Hepatocyte (in vitro differentiated cells): ENCODE data around the gene ARMC5. TPM values are rescaled to one million over a fixed set of nuclear protein-coding genes. Genes with fewer than 3 reads are reported as not detected.
"Not testable (repeated sequence)": the region's sequence is repeated elsewhere in the genome, so short reads cannot be mapped to it uniquely, and the experiment has no call there.

ENCODE experiments used
- DNase-seq: peaks from one replicate; pipeline ENCODE4 v3.0.0-alpha.2; 2016; ENCODE audit warnings: low spot score
- H2AFZ ChIP-seq: fragments of 200-600 bp; sonication (generic); 2 replicates; pipeline ENCODE4 v1.6.0; 2016; ENCODE audit warnings: antibody characterized with exemption, mild to moderate bottlenecking
- H3K27ac ChIP-seq: fragments of 200-600 bp; sonication (generic); 2 replicates; pipeline ENCODE4 v1.5.1; 2016; ENCODE audit warnings: mild to moderate bottlenecking
- H3K27me3 ChIP-seq: fragments of 200-600 bp; sonication (generic); 2 replicates; pipeline ENCODE4 v1.6.1; 2016
- H3K36me3 ChIP-seq: fragments of 200-600 bp; sonication (generic); replicated peaks from 2 replicates; pipeline ENCODE4 v1.5.1; 2016; ENCODE audit warnings: low read depth; ENCODE audit not compliant: insufficient read depth
- H3K4me1 ChIP-seq: fragments of 200-600 bp; sonication (generic); 2 replicates; pipeline ENCODE4 v1.5.1; 2016; ENCODE audit warnings: mild to moderate bottlenecking, moderate library complexity; ENCODE audit not compliant: insufficient read depth
- H3K4me2 ChIP-seq: fragments of 200-600 bp; sonication (generic); 2 replicates; pipeline ENCODE4 v1.6.0; 2016
- H3K4me3 ChIP-seq: fragments of 200-600 bp; sonication (generic); 2 replicates; pipeline ENCODE4 v1.5.1; 2016; ENCODE audit warnings: mild to moderate bottlenecking
- H3K79me2 ChIP-seq: fragments of 200-600 bp; sonication (generic); 2 replicates; pipeline ENCODE4 v1.6.0; 2017; ENCODE audit warnings: mild to moderate bottlenecking
- H3K9me2 ChIP-seq: fragments of 200-600 bp; sonication (generic); replicated peaks from 2 replicates; pipeline ENCODE4 v1.6.0; 2017; ENCODE audit warnings: mild to moderate bottlenecking; ENCODE audit not compliant: insufficient read depth
- H3K9me3 ChIP-seq: fragments of 200-600 bp; sonication (generic); 2 replicates; pipeline ENCODE4 v1.5.1; 2016; ENCODE audit warnings: low read depth, mild to moderate bottlenecking
- H4K20me1 ChIP-seq: fragments of 200-600 bp; sonication (generic); 2 replicates; pipeline ENCODE4 v1.6.0; 2016; ENCODE audit warnings: mild to moderate bottlenecking; ENCODE audit not compliant: insufficient read depth, poor library complexity, severe bottlenecking
- EZH2 ChIP-seq: fragments of 200-600 bp; sonication (generic); IDR thresholded peaks from 2 replicates; pipeline ENCODE4 v1.6.1; 2016; ENCODE audit warnings: antibody characterized with exemption, mild to moderate bottlenecking, borderline replicate concordance
- EZH2phosphoT487 ChIP-seq: fragments of 200-600 bp; sonication (generic); IDR thresholded peaks from one replicate; pipeline ENCODE4 v1.6.1; 2018; ENCODE audit warnings: antibody characterized with exemption, mild to moderate bottlenecking, low read depth, moderate library complexity; ENCODE audit not compliant: unreplicated experiment, severe bottlenecking
- WGBS: methylation state at CpG from one replicate; pipeline ENCODE4 v1.1.6; 2016; ENCODE audit warnings: low lambda C conversion rate; ENCODE audit errors: missing lambda C conversion rate; 5-methylcytosine and 5-hydroxymethylcytosine counted together
- polyA plus RNA-seq: library from polyadenylated mRNA; unstranded; fragments of >200 nt; fragmentation: Nextera tagmentation; extraction: Ambion mirVana; gene quantifications from 2 replicates; pipeline ENCODE4 v1.2.1, GENCODE V29; 2016
- total RNA-seq: library from RNA; depleted of rRNA; stranded (reverse); fragments of >200 nt; gene quantifications from 2 replicates; pipeline ENCODE4 v1.2.3, GENCODE V29; 2014
- TF ChIP-seq, protein P1 (sequence below): fragments of 200-600 bp; sonication (generic); IDR thresholded peaks from 2 replicates; pipeline ENCODE4 v1.5.1; 2016; ENCODE audit warnings: antibody characterized with exemption, mild to moderate bottlenecking; ENCODE audit not compliant: poor library complexity

Gene ARMC5
- total and polyA plus RNA-seq, 2 experiments from 2014 or later: 12.2 to 19.4 TPM

DNA sequence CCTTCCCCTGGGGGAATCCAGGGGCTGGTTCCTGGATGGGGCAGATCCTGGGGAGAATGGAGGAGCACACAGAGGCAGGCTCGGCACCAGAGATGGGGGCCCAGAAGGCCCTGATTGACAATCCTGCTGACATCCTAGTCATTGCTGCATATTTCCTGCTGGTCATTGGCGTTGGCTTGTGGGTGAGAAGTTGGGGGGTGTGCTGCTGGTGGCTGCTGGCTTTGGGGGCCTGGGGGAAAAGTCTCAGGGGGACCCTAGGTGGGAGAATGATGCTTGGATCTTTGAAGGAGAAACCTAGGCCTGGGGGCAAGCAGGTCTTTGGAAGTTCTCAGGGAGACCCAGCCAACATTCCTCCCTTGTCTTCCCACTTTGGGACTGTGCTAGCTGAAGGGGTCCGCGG, 23.8 kb downstream of the ARMC5 start, which contains the start of gene SLC5A2:
SLC5A2 (plus strand) TSS at position 43 of the 400 bp plus-strand sequence; CDS start at position 57, 14 bp downstream.
- H3K27ac ChIP-seq: peak within 1 kb of the TSS; percentile 77
- WGBS: 93% methylated on average over 4 of the region's 4 CpGs
- H3K4me3 ChIP-seq: no peak within 1 kb of the TSS
- peaks cover 18% of the 10 kb centered on the region for H3K4me1 ChIP-seq
- no peak within 1 kb of the TSS for H2AFZ ChIP-seq
- no peaks in the 10 kb centered on the region for H3K27me3 ChIP-seq
- TF ChIP-seq, protein P1, sequence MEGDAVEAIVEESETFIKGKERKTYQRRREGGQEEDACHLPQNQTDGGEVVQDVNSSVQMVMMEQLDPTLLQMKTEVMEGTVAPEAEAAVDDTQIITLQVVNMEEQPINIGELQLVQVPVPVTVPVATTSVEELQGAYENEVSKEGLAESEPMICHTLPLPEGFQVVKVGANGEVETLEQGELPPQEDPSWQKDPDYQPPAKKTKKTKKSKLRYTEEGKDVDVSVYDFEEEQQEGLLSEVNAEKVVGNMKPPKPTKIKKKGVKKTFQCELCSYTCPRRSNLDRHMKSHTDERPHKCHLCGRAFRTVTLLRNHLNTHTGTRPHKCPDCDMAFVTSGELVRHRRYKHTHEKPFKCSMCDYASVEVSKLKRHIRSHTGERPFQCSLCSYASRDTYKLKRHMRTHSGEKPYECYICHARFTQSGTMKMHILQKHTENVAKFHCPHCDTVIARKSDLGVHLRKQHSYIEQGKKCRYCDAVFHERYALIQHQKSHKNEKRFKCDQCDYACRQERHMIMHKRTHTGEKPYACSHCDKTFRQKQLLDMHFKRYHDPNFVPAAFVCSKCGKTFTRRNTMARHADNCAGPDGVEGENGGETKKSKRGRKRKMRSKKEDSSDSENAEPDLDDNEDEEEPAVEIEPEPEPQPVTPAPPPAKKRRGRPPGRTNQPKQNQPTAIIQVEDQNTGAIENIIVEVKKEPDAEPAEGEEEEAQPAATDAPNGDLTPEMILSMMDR: no peak
- no peak for TF ChIP-seq EZH2
- TF ChIP-seq EZH2phosphoT487: no peak
- H3K79me2 ChIP-seq: no peaks in the 10 kb centered on the region
- DNase-seq: no peak
- no peaks in the 10 kb centered on the region for H3K36me3 ChIP-seq
- no peaks in the 10 kb centered on the region for H3K9me3 ChIP-seq
- no peak within 1 kb of the TSS for H3K4me2 ChIP-seq
- H3K9me2 ChIP-seq: no peaks in the 10 kb centered on the region
- no peaks in the 10 kb centered on the region for H4K20me1 ChIP-seq

DNA sequence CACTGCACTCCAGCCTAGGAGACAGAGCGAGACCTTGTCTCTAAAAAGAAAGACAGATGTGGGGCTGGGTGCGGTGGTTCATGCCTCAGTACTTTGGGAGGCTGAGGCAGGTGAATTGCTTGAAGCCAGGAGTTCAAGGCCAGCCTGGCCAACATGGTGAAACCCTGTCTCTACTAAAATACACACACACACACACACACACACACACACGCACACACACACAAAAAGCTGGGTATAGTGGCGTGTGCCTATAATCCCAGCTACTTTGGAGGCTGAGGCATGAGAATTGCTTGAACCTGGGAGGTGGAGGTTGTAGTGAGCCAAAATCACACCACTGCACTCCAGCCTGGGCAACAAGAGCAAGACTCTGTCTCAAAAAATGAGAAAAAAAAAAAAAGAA, 24.7 kb downstream of the ARMC5 start:
- DNase-seq, H2AFZ ChIP-seq, H3K79me2 ChIP-seq, H3K9me3 ChIP-seq, H3K27me3 ChIP-seq, H3K4me3 ChIP-seq, H3K9me2 ChIP-seq, H4K20me1 ChIP-seq, H3K36me3 ChIP-seq: not testable (repeated sequence)
- H3K4me2 ChIP-seq: peak overlapping the region; percentile 58
- peak overlapping the region; percentile 77 for H3K27ac ChIP-seq
- H3K4me1 ChIP-seq: peaks cover 25% of the 10 kb centered on the region
- 79% methylated on average over 4 of the region's 4 CpGs for WGBS

DNA sequence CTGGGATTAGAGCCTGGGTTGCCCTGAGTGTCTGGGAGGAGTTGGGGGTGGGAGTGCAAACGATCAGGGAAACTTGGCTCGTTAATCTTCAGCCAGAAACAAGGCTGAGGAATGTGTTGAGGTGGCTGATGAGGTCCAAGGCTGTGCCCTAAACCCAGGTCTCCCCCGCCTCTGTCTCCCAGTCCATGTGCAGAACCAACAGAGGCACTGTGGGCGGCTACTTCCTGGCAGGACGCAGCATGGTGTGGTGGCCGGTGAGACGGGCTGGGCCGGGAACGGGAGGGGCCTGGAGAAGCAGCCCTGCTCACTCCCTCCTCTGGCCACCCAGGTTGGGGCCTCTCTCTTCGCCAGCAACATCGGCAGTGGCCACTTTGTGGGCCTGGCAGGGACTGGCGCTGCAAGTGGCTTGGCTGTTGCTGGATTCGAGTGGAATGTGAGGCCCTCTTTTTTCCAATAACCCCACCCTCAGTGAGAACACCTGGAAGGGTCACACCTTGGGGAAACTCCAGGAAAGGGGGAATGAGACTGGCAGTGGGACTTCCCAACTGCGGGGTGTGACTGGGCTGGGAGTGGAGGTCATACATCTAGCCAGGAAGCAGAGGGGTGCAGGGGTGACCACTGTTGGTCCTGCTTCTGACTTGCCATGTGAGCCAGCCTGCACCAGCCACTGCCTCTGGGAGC, 25.3 kb downstream of the ARMC5 start:
- no peaks in the 10 kb centered on the region for H3K36me3 ChIP-seq
- H3K4me1 ChIP-seq: peaks cover 25% of the 10 kb centered on the region
- H3K4me2 ChIP-seq: peak overlapping the region; percentile 58
- H3K79me2 ChIP-seq: no peaks in the 10 kb centered on the region
- H4K20me1 ChIP-seq: no peaks in the 10 kb centered on the region
- H3K4me3 ChIP-seq: no peak overlapping the region
- H2AFZ ChIP-seq: no peak overlapping the region
- no peaks in the 10 kb centered on the region for H3K9me2 ChIP-seq
- H3K27me3 ChIP-seq: no peaks in the 10 kb centered on the region
- peak; percentile 82 for DNase-seq
- TF ChIP-seq EZH2 (no peak), EZH2phosphoT487 (no peak)
- TF ChIP-seq, protein P1: no peak
- H3K27ac ChIP-seq: peak overlapping the region; percentile 77
- 28% methylated on average over 13 of the region's 14 CpGs for WGBS
- no peaks in the 10 kb centered on the region for H3K9me3 ChIP-seq

DNA sequence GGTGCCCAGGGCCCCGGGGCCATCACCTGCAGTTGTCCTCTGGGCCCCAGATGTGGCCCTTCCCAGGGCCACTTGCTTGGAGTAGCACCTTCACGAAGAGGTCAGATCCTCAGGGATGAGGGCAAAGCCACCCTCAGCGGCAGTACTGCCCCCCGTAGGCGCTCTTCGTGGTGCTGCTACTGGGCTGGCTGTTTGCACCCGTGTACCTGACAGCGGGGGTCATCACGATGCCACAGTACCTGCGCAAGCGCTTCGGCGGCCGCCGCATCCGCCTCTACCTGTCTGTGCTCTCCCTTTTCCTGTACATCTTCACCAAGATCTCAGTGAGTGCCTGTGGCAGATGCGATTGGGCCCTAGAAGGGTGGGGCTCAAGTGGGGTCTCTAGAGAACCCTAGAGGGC, 26.3 kb downstream of the ARMC5 start:
- H3K4me3 ChIP-seq: no peak overlapping the region
- 95% methylated on average over 17 of the region's 17 CpGs for WGBS

More for the DNA sequence above, 26.3 kb downstream of the ARMC5 start:
- Histone ChIP-seq H3K27ac (no peak overlapping the region), H3K79me2 (no peaks in the 10 kb centered on the region), H3K27me3 (no peaks in the 10 kb centered on the region), H4K20me1 (no peaks in the 10 kb centered on the region), H3K4me1 (peaks cover 25% of the 10 kb centered on the region), H3K9me2 (no peaks in the 10 kb centered on the region), H3K9me3 (no peaks in the 10 kb centered on the region), H3K36me3 (no peaks in the 10 kb centered on the region), H3K4me2 (no peak overlapping the region), H2AFZ (no peak overlapping the region)
- no peak for DNase-seq
- TF ChIP-seq, protein P1: no peak
- TF ChIP-seq EZH2phosphoT487 (no peak), EZH2 (no peak)
